Mesenchymal stem cell (in vitro differentiated cells and primary cell): Measurements from ENCODE around the gene NPTN.

Experiments used
- DNase-seq: peaks from one replicate; pipeline ENCODE4 v3.0.0-alpha.2; 2013
- H2AFZ ChIP-seq: one replicate; pipeline ENCODE4 v1.6.1; 2013; ENCODE audit warnings: low read depth, mild to moderate bottlenecking, control low read depth, inconsistent platforms, low read length, moderate library complexity
- H2AK5ac ChIP-seq: 2 replicates; pipeline ENCODE4 v1.6.1; 2013; ENCODE audit warnings: low read length, moderate library complexity, mild to moderate bottlenecking, inconsistent platforms; ENCODE audit not compliant: severe bottlenecking
- H2BK120ac ChIP-seq: one replicate; pipeline ENCODE4 v1.6.1; 2013; ENCODE audit warnings: low read depth, mild to moderate bottlenecking, inconsistent platforms, low read length, moderate library complexity
- H2BK12ac ChIP-seq, 2 experiments: one replicate each; pipeline ENCODE4 v1.6.1; 2013; ENCODE audit warnings: inconsistent platforms in 2 of 2, low read length in 2 of 2, mild to moderate bottlenecking in 2 of 2, moderate library complexity in 2 of 2, control low read depth in 1 of 2
- H2BK15ac ChIP-seq: one replicate; pipeline ENCODE4 v1.6.1; 2013; ENCODE audit warnings: mild to moderate bottlenecking, low read depth, inconsistent platforms; ENCODE audit not compliant: poor library complexity, severe bottlenecking
- H2BK5ac ChIP-seq: 2 replicates; pipeline ENCODE4 v1.6.1; 2013; ENCODE audit warnings: low read depth, mild to moderate bottlenecking, low read length, control low read depth, inconsistent platforms; ENCODE audit not compliant: poor library complexity, severe bottlenecking
- H3K14ac ChIP-seq, 2 experiments: one replicate each; pipeline ENCODE4 v1.6.1; 2013; ENCODE audit warnings: inconsistent platforms in 2 of 2, low read length in 2 of 2, control low read depth in 1 of 2, mild to moderate bottlenecking in 1 of 2, moderate library complexity in 1 of 2
- H3K18ac ChIP-seq, 2 experiments: one replicate each; pipeline ENCODE4 v1.6.1; 2013; ENCODE audit warnings: inconsistent platforms in 2 of 2, low read length in 2 of 2, control low read depth in 1 of 2, low read depth in 1 of 2, mild to moderate bottlenecking in 1 of 2
- H3K23ac ChIP-seq, 2 experiments: one replicate each; pipeline ENCODE4 v1.6.1; 2013; ENCODE audit warnings: inconsistent platforms in 2 of 2, low read length in 2 of 2, mild to moderate bottlenecking in 2 of 2, moderate library complexity in 2 of 2, control low read depth in 1 of 2
- H3K27ac ChIP-seq: 2 replicates; pipeline ENCODE4 v1.5.1; 2013; ENCODE audit warnings: mild to moderate bottlenecking, moderate library complexity, low read length, control low read depth, inconsistent platforms; ENCODE audit not compliant: poor library complexity, severe bottlenecking
- H3K27me3 ChIP-seq, 2 experiments: 2 replicates each; pipeline versions ENCODE4 v1.6.1 to v1.7.0; 2013; ENCODE audit warnings: low read length in 2 of 2, mild to moderate bottlenecking in 2 of 2, moderate library complexity in 2 of 2, control low read depth in 1 of 2, inconsistent platforms in 1 of 2; ENCODE audit not compliant: control insufficient read depth in 1 of 2, insufficient read depth in 1 of 2
- H3K36me3 ChIP-seq, 2 experiments: 2 replicates each; pipeline versions ENCODE4 v1.6.1 to v1.7.0; 2013; ENCODE audit warnings: low read length in 2 of 2, control low read depth in 1 of 2, inconsistent platforms in 1 of 2, low read depth in 1 of 2, mild to moderate bottlenecking in 1 of 2; ENCODE audit not compliant: insufficient read depth in 2 of 2, control insufficient read depth in 1 of 2
- H3K4ac ChIP-seq, 2 experiments: one replicate each; pipeline ENCODE4 v1.6.1; 2013; ENCODE audit warnings: inconsistent platforms in 2 of 2, low read length in 2 of 2, mild to moderate bottlenecking in 2 of 2, moderate library complexity in 2 of 2, control low read depth in 1 of 2, low read depth in 1 of 2
- H3K4me1 ChIP-seq: 2 replicates; pipeline ENCODE4 v1.6.1; 2013; ENCODE audit warnings: low read depth, low read length, control low read depth; ENCODE audit not compliant: control insufficient read depth, insufficient read depth
- H3K4me2 ChIP-seq: 2 replicates; pipeline ENCODE4 v1.6.1; 2013; ENCODE audit warnings: low read length, mild to moderate bottlenecking, inconsistent platforms; ENCODE audit not compliant: poor library complexity, severe bottlenecking
- H3K4me3 ChIP-seq, 2 experiments: 2 replicates each; pipeline versions ENCODE4 v1.5.1 to v1.7.0; 2013; ENCODE audit warnings: low read length in 2 of 2, mild to moderate bottlenecking in 2 of 2, control low read depth in 1 of 2, low read depth in 1 of 2; ENCODE audit not compliant: insufficient read depth in 1 of 2
- H3K79me1 ChIP-seq: replicated peaks from 2 replicates; pipeline ENCODE4 v1.6.1; 2013; ENCODE audit warnings: mild to moderate bottlenecking, control low read depth, low read length, inconsistent platforms; ENCODE audit not compliant: poor library complexity, severe bottlenecking
- H3K9ac ChIP-seq: 2 replicates; pipeline ENCODE4 v1.7.0; 2013; ENCODE audit warnings: mild to moderate bottlenecking, low read length, moderate library complexity
- H3K9me3 ChIP-seq: 2 replicates; pipeline ENCODE4 v1.7.0; 2013; ENCODE audit warnings: mild to moderate bottlenecking, low read length; ENCODE audit not compliant: control insufficient read depth
- H4K8ac ChIP-seq: one replicate; pipeline ENCODE4 v1.6.1; 2013; ENCODE audit warnings: inconsistent platforms, mild to moderate bottlenecking, low read length, moderate library complexity
- H4K91ac ChIP-seq: one replicate; pipeline ENCODE4 v1.6.1; 2013; ENCODE audit warnings: mild to moderate bottlenecking, low read length, inconsistent platforms
- WGBS: methylation state at CpG from one replicate; pipeline ENCODE4 v1.1.7; 2013; ENCODE audit warnings: mixed read lengths; 5-methylcytosine and 5-hydroxymethylcytosine counted together

The NPTN gene

DNA sequence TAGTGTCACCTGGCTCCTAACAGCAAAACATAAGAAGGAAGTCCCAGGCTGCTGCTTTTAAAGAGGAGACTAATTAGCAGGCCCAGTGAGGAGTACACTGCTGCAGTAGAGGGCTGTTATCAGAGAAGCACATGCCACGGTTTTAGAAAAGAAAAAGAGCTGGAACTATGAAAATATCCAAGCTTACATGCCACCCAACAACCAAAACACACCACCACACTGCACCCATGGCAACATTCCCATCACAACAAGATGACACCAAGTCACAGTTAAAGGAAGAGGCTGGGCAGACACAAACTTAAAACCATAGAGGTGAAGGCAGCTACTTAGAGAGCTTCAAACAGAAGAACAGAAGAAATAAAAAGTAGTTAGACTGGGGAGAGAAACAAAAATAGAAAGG, 37.0 kb downstream of the NPTN start:
- H3K4me1 ChIP-seq: peaks cover 7% of the 10 kb centered on the region
- 29% methylated on average over 1 of the region's 1 CpG for WGBS

DNA sequence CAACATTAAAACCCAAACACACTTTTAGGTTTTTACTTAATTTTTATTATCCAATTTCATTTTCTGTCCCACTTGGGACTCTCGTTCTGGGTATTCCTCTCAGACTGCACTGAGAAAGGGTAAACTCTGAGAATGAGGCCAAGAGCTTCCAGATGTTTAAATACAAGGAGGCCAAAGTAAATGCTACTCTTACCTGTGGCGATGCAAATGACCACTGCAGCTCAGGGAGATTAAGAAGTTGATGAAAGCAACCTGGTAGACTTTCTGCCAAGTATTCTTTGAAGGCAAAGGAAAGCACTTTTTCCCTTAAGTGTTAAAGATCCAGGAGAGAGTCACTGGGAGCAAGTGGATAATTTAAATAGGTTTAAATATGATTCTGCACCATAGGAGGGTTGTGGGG, 39.1 kb downstream of the NPTN start:
- no peak overlapping the region for H3K4me3 ChIP-seq
- H2BK120ac ChIP-seq: no peak overlapping the region
- peaks cover 12 to 25% of the 10 kb centered on the region in 2 experiments for H3K36me3 ChIP-seq
- no peak overlapping the region for H4K91ac ChIP-seq
- no peak overlapping the region for H2BK12ac ChIP-seq
- no peak overlapping the region for H2AFZ ChIP-seq
- no peak overlapping the region for H3K18ac ChIP-seq
- H3K14ac ChIP-seq: no peak overlapping the region
- no peak for DNase-seq
- H3K27ac ChIP-seq: no peak overlapping the region
- H2BK15ac ChIP-seq: no peak overlapping the region
- no peak overlapping the region for H3K23ac ChIP-seq
- no peak overlapping the region for H2AK5ac ChIP-seq
- H3K4ac ChIP-seq: no peak overlapping the region
- no peak overlapping the region for H4K8ac ChIP-seq
- H3K9ac ChIP-seq: no peak overlapping the region
- H3K9me3 ChIP-seq: no peaks in the 10 kb centered on the region
- H3K79me1 ChIP-seq: peaks cover 44% of the 10 kb centered on the region
- no peak overlapping the region for H3K4me2 ChIP-seq
- no peaks in the 10 kb centered on the region for H3K27me3 ChIP-seq
- peaks cover 3% of the 10 kb centered on the region for H3K4me1 ChIP-seq
- 75% methylated on average over 2 of the region's 2 CpGs for WGBS
- H2BK5ac ChIP-seq: no peak overlapping the region

More for the DNA sequence above, 37.0 kb downstream of the NPTN start:
- H3K23ac ChIP-seq: no peak overlapping the region
- H3K14ac ChIP-seq: no peak overlapping the region
- H2AK5ac ChIP-seq: no peak overlapping the region
- H2BK5ac ChIP-seq: no peak overlapping the region
- H3K79me1 ChIP-seq: peaks cover 32% of the 10 kb centered on the region
- H2BK15ac ChIP-seq: no peak overlapping the region
- peaks cover 8% of the 10 kb centered on the region in 2 experiments for H3K36me3 ChIP-seq
- peak overlapping the region; percentile 17 for H3K9ac ChIP-seq
- H3K27me3 ChIP-seq: no peaks in the 10 kb centered on the region
- no peak overlapping the region for H3K4ac ChIP-seq
- H2BK12ac ChIP-seq: no peak overlapping the region
- no peak overlapping the region for H4K91ac ChIP-seq
- no peak overlapping the region for H2BK120ac ChIP-seq
- peak; percentile 44 for DNase-seq
- H2AFZ ChIP-seq: no peak overlapping the region
- H3K18ac ChIP-seq: no peak overlapping the region
- H4K8ac ChIP-seq: no peak overlapping the region
- H3K4me2 ChIP-seq: no peak overlapping the region
- H3K9me3 ChIP-seq: no peaks in the 10 kb centered on the region
- no peak overlapping the region for H3K27ac ChIP-seq
- no peak overlapping the region for H3K4me3 ChIP-seq

DNA sequence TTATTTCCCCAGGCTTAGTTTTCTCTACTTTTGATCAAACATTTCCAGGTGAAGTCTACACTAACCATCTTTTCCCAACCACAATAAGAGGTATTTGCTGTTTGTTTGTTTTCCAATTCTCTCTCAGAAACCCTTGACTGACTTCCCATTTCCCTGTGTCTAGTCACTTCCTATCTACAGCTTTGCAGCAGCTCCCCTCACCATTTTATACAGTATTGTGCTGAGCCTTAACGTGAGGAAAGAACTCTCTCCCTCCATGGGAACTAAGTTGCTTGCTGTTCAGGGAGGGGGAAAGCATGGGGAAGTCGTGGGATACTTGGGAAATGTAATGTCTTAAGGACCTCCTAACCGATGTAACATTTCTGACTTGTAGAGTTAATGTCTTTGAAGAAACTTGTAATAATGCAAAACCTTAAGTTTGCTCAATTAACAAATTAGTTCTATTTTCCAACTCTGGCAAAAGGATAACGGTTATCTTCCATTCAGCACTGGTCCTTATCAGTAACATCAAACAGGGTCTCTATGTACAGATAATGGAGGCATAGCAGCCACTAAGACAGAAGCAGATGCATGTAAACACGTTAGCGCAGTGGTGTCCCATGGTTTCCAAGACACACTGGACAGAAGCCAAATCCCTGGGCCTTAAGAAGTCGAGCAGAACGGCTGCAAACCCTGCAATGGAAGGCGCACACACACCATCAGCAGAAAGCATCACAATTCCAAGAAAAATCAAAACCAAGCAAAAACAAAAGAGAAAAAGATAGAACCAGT, 39.7 kb downstream of the NPTN start:
- WGBS: 74% methylated on average over 8 of the region's 9 CpGs
- H2BK12ac ChIP-seq: no peak overlapping the region
- no peak overlapping the region for H2BK15ac ChIP-seq
- H2BK120ac ChIP-seq: no peak overlapping the region
- peak; percentile 48 for DNase-seq
- H4K91ac ChIP-seq: no peak overlapping the region
- H3K4me2 ChIP-seq: no peak overlapping the region
- no peak overlapping the region for H3K23ac ChIP-seq
- H3K18ac ChIP-seq: no peak overlapping the region
- H3K36me3 ChIP-seq: peaks cover 15 to 31% of the 10 kb centered on the region in 2 experiments
- no peak overlapping the region for H3K27ac ChIP-seq
- no peak overlapping the region for H2AK5ac ChIP-seq
- peaks cover under 1% of the 10 kb centered on the region for H3K4me1 ChIP-seq
- no peaks in the 10 kb centered on the region for H3K27me3 ChIP-seq
- H3K79me1 ChIP-seq: peaks cover 50% of the 10 kb centered on the region
- H3K9me3 ChIP-seq: no peaks in the 10 kb centered on the region
- H4K8ac ChIP-seq: no peak overlapping the region
- no peak overlapping the region for H2AFZ ChIP-seq
- H2BK5ac ChIP-seq: no peak overlapping the region
- H3K4me3 ChIP-seq: no peak overlapping the region
- no peak overlapping the region for H3K9ac ChIP-seq
- H3K14ac ChIP-seq: no peak overlapping the region
- no peak overlapping the region for H3K4ac ChIP-seq

DNA sequence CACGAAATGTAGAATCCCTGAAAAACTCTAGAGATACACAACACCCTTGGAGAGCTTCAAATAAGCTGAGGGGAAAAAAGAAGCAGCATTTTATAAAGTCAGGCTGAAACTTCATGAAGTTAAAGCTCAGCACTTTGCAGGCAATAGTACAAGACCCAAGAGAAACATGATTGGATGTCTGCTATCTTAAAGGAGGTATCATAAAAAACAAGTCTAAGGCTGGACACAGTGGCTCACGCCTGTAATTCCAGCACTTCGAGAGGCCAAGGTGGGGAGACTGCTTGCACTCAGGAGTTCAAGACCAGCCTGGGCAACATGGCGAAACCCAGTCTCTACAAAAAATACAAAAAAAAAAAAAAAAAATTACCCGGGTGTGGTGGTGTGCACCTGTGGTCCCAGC, 42.9 kb downstream of the NPTN start:
- no peak overlapping the region for H3K14ac ChIP-seq

More for the DNA sequence above, 42.9 kb downstream of the NPTN start:
- no peak overlapping the region for H3K4me3 ChIP-seq
- H3K4ac ChIP-seq: no peak overlapping the region
- H2AFZ ChIP-seq: no peak overlapping the region
- no peak overlapping the region for H2BK5ac ChIP-seq
- no peak overlapping the region for H2BK15ac ChIP-seq
- no peak overlapping the region for H2BK120ac ChIP-seq
- peaks cover 17 to 61% of the 10 kb centered on the region in 2 experiments for H3K36me3 ChIP-seq
- no peak overlapping the region for H2BK12ac ChIP-seq
- H3K9ac ChIP-seq: no peak overlapping the region
- no peak overlapping the region for H4K8ac ChIP-seq
- peaks cover 51% of the 10 kb centered on the region for H3K79me1 ChIP-seq
- H3K18ac ChIP-seq: no peak overlapping the region
- H3K27ac ChIP-seq: no peak overlapping the region
- no peak overlapping the region for H2AK5ac ChIP-seq
- H4K91ac ChIP-seq: no peak overlapping the region
- no peaks in the 10 kb centered on the region for H3K4me1 ChIP-seq
- DNase-seq: no peak
- WGBS: 100% methylated on average over 4 of the region's 5 CpGs
- no peaks in the 10 kb centered on the region for H3K27me3 ChIP-seq
- H3K4me2 ChIP-seq: no peak overlapping the region
- no peaks in the 10 kb centered on the region for H3K9me3 ChIP-seq
- no peak overlapping the region for H3K23ac ChIP-seq
